HepG2 (cell line): ENCODE measurements around the gene BAMBI. TPM values are rescaled to one million over a fixed set of nuclear protein-coding genes. Genes with fewer than 3 reads are reported as not detected.

ENCODE experiments used
- ARID2 ChIP-seq: sonication (generic); formaldehyde crosslinking; IDR thresholded peaks from 2 replicates; pipeline ENCODE4 v1.8.1; 2022; ENCODE audit warnings: mild to moderate bottlenecking, missing genetic modification reagents, borderline replicate concordance
- EED ChIP-seq: sonication (generic); formaldehyde crosslinking; IDR thresholded peaks from 2 replicates; pipeline ENCODE4 v1.5.0; 2020; ENCODE audit warnings: mild to moderate bottlenecking, missing genetic modification reagents
- FOXC1 ChIP-seq: sonication (generic); formaldehyde crosslinking; IDR thresholded peaks from 2 replicates; pipeline ENCODE4 v1.8.0; 2022; ENCODE audit warnings: mild to moderate bottlenecking, missing genetic modification reagents, borderline replicate concordance
- HIVEP1 ChIP-seq: sonication (generic); formaldehyde crosslinking; IDR thresholded peaks from 2 replicates; pipeline ENCODE4 v1.4.0; 2020; ENCODE audit warnings: mild to moderate bottlenecking, missing genetic modification reagents
- MXD4 ChIP-seq: IDR thresholded peaks from 2 replicates; pipeline ENCODE4 v1.6.1; 2016; ENCODE audit warnings: mild to moderate bottlenecking, missing biosample characterization, missing genetic modification reagents
- PCBP1 ChIP-seq: fragments of 200-400 bp; formaldehyde crosslinking; IDR thresholded peaks from 2 replicates; pipeline ENCODE4 v1.6.1; 2017; ENCODE audit warnings: mild to moderate bottlenecking, low read depth, low read length, borderline replicate concordance
- SETDB1 ChIP-seq: sonication (generic); formaldehyde crosslinking; IDR thresholded peaks from 2 replicates; pipeline ENCODE4 v1.5.1; 2020; ENCODE audit warnings: missing genetic modification reagents, mild to moderate bottlenecking, borderline replicate concordance
- SOX6 ChIP-seq, 2 experiments: fragments of 450-650 bp in 1 of 2; sonication (generic) in 1 of 2; formaldehyde crosslinking in 1 of 2; IDR thresholded peaks; 2 replicates each; pipeline versions ENCODE4 v1.4.0 to v1.6.1; 2017 to 2020; ENCODE audit warnings: antibody characterized with exemption in 1 of 2, mild to moderate bottlenecking in 1 of 2, missing genetic modification reagents in 1 of 2
- TBX3 ChIP-seq: fragments of 450-650 bp; IDR thresholded peaks from 2 replicates; pipeline ENCODE4 v1.6.1; 2017; ENCODE audit warnings: antibody characterized with exemption, mild to moderate bottlenecking, inconsistent platforms, borderline replicate concordance
- ZNF121 ChIP-seq: sonication (generic); formaldehyde crosslinking; IDR thresholded peaks from 2 replicates; pipeline ENCODE4 v1.5.0; 2020; ENCODE audit warnings: mild to moderate bottlenecking, missing genetic modification reagents
- polyA plus RNA-seq, 8 experiments: library from polyadenylated mRNA; depleted of rRNA in 3 of 8; stranded (reverse) in 7 of 8; unstranded in 1 of 8; fragments of >200 nt; fragmentation: Illumina TruSeq in 4 of 8; extraction: Trizol in 4 of 8; gene quantifications; 2 replicates each; pipeline versions ENCODE4 v1.2.1 to v1.2.3, GENCODE V29; 2011 to 2016; ENCODE audit warnings: low read depth in 4 of 8, missing spikeins in 1 of 8, mixed read lengths in 1 of 8; ENCODE audit not compliant: insufficient read depth in 1 of 8
- total RNA-seq, 5 experiments: library from RNA; depleted of rRNA; stranded (reverse); fragments of >200 nt; fragmentation: Illumina TruSeq; extraction: Trizol; gene quantifications; 2 replicates each; pipeline ENCODE4 v1.2.3, GENCODE V29; 2016; ENCODE audit warnings: low read depth in 1 of 5
- TF ChIP-seq, protein P1 (sequence below): sonication (generic); formaldehyde crosslinking; IDR thresholded peaks from 2 replicates; pipeline ENCODE4 v1.5.1; 2020; ENCODE audit warnings: missing genetic modification reagents, mild to moderate bottlenecking, borderline replicate concordance
- TF ChIP-seq, protein P2 (sequence below): sonication (generic); formaldehyde crosslinking; IDR thresholded peaks from 2 replicates; pipeline ENCODE4 v1.8.0; 2022; ENCODE audit warnings: missing genetic modification reagents, mild to moderate bottlenecking, moderate library complexity, borderline replicate concordance
- TF ChIP-seq, protein P3 (sequence below): sonication (generic); formaldehyde crosslinking; IDR thresholded peaks from 2 replicates; pipeline ENCODE4 v1.4.0; 2020; ENCODE audit warnings: missing genetic modification reagents
- TF ChIP-seq, protein P4 (sequence below): sonication (generic); formaldehyde crosslinking; IDR thresholded peaks from 2 replicates; pipeline ENCODE4 v1.4.0; 2020; ENCODE audit warnings: mild to moderate bottlenecking, missing genetic modification reagents, borderline replicate concordance

The BAMBI gene
- total and polyA plus RNA-seq, 2 of the 13 experiments (the other 11 are each of a cell fraction or from before 2014, with no cell fraction given), result 12.0 to 23.6 TPM

DNA sequence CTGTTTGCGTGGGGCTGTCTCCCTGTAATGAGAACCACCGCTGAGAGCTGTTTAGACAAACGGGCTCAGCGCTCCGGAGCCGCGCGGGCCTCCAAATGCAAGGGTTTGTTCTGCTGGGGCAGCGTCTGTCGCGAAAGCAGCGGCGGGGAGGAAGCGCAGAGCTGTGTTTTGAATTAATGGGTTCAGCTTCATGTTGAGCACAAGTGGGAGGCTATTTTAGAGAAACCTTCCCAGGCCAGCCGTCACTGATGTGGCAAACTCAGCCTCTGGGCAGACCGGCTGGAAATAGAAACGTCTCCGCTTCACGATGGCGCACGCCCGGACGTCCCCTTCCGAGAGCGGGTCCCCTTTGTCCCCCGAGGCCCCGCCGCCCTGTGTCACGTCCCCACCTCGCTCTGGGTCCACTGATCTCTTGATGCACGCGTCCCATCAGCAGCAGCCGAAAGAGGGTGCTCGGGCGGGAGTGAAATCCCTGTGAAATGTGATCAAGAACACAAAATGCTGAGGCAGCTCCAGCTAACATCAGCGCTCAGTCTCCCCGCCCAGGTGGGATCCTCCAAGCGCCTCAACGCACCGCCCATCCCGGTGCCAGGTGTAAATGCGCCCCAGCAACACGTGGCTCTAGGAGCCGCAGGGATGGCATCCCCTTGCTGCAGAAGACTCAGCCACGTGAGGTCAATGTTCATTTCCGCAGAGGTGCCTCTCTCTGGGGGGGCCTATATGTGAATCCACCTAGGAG, 44.9 kb downstream of the BAMBI start (continued):
- no peak for TF ChIP-seq SOX6 (IDR thresholded peaks at IDR 0.05)
- peak; percentile 38; the same call in 1 of the 2 replicates for TF ChIP-seq SOX6 (CRISPR knock-in tag; IDR thresholded peaks at IDR 0.05)
- TF ChIP-seq, protein P1, sequence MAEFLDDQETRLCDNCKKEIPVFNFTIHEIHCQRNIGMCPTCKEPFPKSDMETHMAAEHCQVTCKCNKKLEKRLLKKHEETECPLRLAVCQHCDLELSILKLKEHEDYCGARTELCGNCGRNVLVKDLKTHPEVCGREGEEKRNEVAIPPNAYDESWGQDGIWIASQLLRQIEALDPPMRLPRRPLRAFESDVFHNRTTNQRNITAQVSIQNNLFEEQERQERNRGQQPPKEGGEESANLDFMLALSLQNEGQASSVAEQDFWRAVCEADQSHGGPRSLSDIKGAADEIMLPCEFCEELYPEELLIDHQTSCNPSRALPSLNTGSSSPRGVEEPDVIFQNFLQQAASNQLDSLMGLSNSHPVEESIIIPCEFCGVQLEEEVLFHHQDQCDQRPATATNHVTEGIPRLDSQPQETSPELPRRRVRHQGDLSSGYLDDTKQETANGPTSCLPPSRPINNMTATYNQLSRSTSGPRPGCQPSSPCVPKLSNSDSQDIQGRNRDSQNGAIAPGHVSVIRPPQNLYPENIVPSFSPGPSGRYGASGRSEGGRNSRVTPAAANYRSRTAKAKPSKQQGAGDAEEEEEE (CRISPR knock-in tag), result no peak
- TF ChIP-seq ARID2 (CRISPR knock-in tag), result no peak
- TF ChIP-seq ZNF121 (CRISPR knock-in tag), result no peak
- TF ChIP-seq, protein P2, sequence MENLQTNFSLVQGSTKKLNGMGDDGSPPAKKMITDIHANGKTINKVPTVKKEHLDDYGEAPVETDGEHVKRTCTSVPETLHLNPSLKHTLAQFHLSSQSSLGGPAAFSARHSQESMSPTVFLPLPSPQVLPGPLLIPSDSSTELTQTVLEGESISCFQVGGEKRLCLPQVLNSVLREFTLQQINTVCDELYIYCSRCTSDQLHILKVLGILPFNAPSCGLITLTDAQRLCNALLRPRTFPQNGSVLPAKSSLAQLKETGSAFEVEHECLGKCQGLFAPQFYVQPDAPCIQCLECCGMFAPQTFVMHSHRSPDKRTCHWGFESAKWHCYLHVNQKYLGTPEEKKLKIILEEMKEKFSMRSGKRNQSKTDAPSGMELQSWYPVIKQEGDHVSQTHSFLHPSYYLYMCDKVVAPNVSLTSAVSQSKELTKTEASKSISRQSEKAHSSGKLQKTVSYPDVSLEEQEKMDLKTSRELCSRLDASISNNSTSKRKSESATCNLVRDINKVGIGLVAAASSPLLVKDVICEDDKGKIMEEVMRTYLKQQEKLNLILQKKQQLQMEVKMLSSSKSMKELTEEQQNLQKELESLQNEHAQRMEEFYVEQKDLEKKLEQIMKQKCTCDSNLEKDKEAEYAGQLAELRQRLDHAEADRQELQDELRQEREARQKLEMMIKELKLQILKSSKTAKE (CRISPR knock-in tag), result no peak
- no peak for TF ChIP-seq HIVEP1
- TF ChIP-seq, protein P3, sequence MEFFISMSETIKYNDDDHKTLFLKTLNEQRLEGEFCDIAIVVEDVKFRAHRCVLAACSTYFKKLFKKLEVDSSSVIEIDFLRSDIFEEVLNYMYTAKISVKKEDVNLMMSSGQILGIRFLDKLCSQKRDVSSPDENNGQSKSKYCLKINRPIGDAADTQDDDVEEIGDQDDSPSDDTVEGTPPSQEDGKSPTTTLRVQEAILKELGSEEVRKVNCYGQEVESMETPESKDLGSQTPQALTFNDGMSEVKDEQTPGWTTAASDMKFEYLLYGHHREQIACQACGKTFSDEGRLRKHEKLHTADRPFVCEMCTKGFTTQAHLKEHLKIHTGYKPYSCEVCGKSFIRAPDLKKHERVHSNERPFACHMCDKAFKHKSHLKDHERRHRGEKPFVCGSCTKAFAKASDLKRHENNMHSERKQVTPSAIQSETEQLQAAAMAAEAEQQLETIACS, result no peak
- TF ChIP-seq, protein P4, sequence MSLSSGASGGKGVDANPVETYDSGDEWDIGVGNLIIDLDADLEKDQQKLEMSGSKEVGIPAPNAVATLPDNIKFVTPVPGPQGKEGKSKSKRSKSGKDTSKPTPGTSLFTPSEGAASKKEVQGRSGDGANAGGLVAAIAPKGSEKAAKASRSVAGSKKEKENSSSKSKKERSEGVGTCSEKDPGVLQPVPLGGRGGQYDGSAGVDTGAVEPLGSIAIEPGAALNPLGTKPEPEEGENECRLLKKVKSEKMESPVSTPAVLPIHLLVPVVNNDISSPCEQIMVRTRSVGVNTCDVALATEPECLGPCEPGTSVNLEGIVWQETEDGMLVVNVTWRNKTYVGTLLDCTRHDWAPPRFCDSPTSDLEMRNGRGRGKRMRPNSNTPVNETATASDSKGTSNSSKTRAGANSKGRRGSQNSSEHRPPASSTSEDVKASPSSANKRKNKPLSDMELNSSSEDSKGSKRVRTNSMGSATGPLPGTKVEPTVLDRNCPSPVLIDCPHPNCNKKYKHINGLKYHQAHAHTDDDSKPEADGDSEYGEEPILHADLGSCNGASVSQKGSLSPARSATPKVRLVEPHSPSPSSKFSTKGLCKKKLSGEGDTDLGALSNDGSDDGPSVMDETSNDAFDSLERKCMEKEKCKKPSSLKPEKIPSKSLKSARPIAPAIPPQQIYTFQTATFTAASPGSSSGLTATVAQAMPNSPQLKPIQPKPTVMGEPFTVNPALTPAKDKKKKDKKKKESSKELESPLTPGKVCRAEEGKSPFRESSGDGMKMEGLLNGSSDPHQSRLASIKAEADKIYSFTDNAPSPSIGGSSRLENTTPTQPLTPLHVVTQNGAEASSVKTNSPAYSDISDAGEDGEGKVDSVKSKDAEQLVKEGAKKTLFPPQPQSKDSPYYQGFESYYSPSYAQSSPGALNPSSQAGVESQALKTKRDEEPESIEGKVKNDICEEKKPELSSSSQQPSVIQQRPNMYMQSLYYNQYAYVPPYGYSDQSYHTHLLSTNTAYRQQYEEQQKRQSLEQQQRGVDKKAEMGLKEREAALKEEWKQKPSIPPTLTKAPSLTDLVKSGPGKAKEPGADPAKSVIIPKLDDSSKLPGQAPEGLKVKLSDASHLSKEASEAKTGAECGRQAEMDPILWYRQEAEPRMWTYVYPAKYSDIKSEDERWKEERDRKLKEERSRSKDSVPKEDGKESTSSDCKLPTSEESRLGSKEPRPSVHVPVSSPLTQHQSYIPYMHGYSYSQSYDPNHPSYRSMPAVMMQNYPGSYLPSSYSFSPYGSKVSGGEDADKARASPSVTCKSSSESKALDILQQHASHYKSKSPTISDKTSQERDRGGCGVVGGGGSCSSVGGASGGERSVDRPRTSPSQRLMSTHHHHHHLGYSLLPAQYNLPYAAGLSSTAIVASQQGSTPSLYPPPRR (CRISPR knock-in tag), result peak; percentile 34; the same call in 1 of the 2 replicates
- no peak for TF ChIP-seq PCBP1
- no peak for TF ChIP-seq EED (CRISPR knock-in tag)
- TF ChIP-seq TBX3, result no peak
- TF ChIP-seq SETDB1 (CRISPR knock-in tag), result no peak
- TF ChIP-seq MXD4, result no peak
- no peak for TF ChIP-seq FOXC1
